Lung (tissue), 12 donors: ENCODE data around the gene UCMA. TPM values are rescaled to one million over a fixed set of nuclear protein-coding genes. Genes with fewer than 3 reads are reported as not detected.

Experiments
- ATAC-seq: fragments of 200-7000 bp; cut with Tn5 transposase; one replicate; pipeline ENCODE4 v1.9.1; 2020; ENCODE audit warnings: moderate number of reproducible peaks; ENCODE audit not compliant: insufficient read depth, low FRiP score
- DNase-seq, 3 donors: peaks; one replicate each; pipeline ENCODE4 v3.0.0-alpha.2; 2013 to 2017
- H3K27ac ChIP-seq, 2 donors: one replicate each; pipeline ENCODE4 v1.5.1; 2013; ENCODE audit warnings: mild to moderate bottlenecking in 2 of 2, moderate library complexity in 2 of 2, control low read depth in 1 of 2, inconsistent platforms in 1 of 2, low read depth in 1 of 2, low read length in 1 of 2
- H3K27me3 ChIP-seq, 3 donors: one replicate each; pipeline ENCODE4 v1.5.1; 2013; ENCODE audit warnings: low read length in 2 of 3; ENCODE audit not compliant: control insufficient read depth in 3 of 3, insufficient read depth in 3 of 3
- H3K36me3 ChIP-seq, 4 donors: one replicate each; pipeline ENCODE4 v1.5.1; 2013; ENCODE audit warnings: low read length in 4 of 4, mild to moderate bottlenecking in 1 of 4, moderate library complexity in 1 of 4; ENCODE audit not compliant: control insufficient read depth in 4 of 4, insufficient read depth in 4 of 4
- H3K4me1 ChIP-seq, 5 donors: one replicate each; pipeline ENCODE4 v1.5.1; 2013; ENCODE audit warnings: low read length in 5 of 5, mild to moderate bottlenecking in 2 of 5, moderate library complexity in 1 of 5; ENCODE audit not compliant: control insufficient read depth in 5 of 5, insufficient read depth in 5 of 5
- H3K4me3 ChIP-seq: one replicate; pipeline ENCODE4 v1.5.1; 2013; ENCODE audit warnings: mild to moderate bottlenecking, control low read depth, moderate library complexity
- H3K9ac ChIP-seq, 2 donors: one replicate each; pipeline ENCODE4 v1.5.1; 2013; ENCODE audit warnings: low read length in 2 of 2, control low read depth in 1 of 2; ENCODE audit not compliant: insufficient read depth in 1 of 2
- H3K9me3 ChIP-seq, 4 donors: one replicate each; pipeline ENCODE4 v1.5.1; 2013; ENCODE audit warnings: low read length in 3 of 4, mild to moderate bottlenecking in 1 of 4, moderate library complexity in 1 of 4; ENCODE audit not compliant: control insufficient read depth in 4 of 4, insufficient read depth in 3 of 4
- WGBS, 2 donors: extraction: QIAGEN DNeasy Blood & Tissue Kit; methylation state at CpG; one replicate each; pipeline ENCODE4 v1.1.7; 2013; 5-methylcytosine and 5-hydroxymethylcytosine counted together
- polyA plus RNA-seq, 2 donors: library from polyadenylated mRNA; stranded (reverse); fragments of 200-250 nt; gene quantifications; one replicate each; pipeline ENCODE4 v1.2.1, GENCODE V29; 2013
- total RNA-seq, 2 donors: library from RNA; depleted of rRNA in 1 of 2; stranded (reverse); fragments of >200 nt in 1 of 2; gene quantifications; one replicate each; pipeline ENCODE4 v1.2.1, GENCODE V29; 2014 to 2021
- TF ChIP-seq, protein P1 (sequence below): IDR thresholded peaks from 2 replicates; pipeline ENCODE4 v1.5.1; 2012; ENCODE audit warnings: mild to moderate bottlenecking; ENCODE audit errors: control extremely low read depth, extremely low read depth
- donor health status: control.
- donor health status: control.
- donor health status: Bipolar disorder and iron deficiency.
- donor health status: healthy.
- donor health status: DM: yes; HTN: yes; CAD: no.

UCMA gene
- total and polyA plus RNA-seq, 4 donors, result 0.91 TPM; not detected in 3

DNA sequence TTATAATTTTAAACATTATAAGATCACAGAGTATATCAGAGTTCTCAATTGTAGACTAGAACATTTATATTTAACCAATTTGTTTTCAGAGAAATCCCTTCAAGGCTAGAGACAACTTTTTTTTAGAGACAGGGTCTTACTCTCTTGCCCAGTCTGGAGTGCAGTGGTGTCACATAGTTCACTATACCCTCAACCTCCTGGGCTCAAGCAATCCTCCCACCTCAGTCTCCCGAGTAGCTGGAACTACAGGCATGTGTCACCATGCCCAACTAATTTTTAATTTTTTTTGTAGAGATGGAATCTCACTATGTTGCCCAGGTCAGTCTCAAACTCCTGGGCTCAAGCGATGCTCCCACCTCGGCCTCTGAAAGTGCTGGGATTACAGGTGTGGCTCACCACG is 15.3 kb downstream of the UCMA start:
- no peaks in the 10 kb centered on the region for H3K27me3 ChIP-seq
- H3K4me1 ChIP-seq, result no peaks in the 10 kb centered on the region
- DNase-seq (no peak), ATAC-seq (no peak)
- WGBS, 2 donors, result 95 to 98% methylated on average over 4 of the region's 4 CpGs
- H3K4me3 ChIP-seq, result no peak overlapping the region
- H3K9me3 ChIP-seq, result peaks cover 0 to 5% (median 0%) of the 10 kb centered on the region in 4 donors
- no peaks in the 10 kb centered on the region for H3K36me3 ChIP-seq
- H3K9ac ChIP-seq, result no peak overlapping the region
- H3K27ac ChIP-seq, result no peak overlapping the region
- TF ChIP-seq, protein P1, sequence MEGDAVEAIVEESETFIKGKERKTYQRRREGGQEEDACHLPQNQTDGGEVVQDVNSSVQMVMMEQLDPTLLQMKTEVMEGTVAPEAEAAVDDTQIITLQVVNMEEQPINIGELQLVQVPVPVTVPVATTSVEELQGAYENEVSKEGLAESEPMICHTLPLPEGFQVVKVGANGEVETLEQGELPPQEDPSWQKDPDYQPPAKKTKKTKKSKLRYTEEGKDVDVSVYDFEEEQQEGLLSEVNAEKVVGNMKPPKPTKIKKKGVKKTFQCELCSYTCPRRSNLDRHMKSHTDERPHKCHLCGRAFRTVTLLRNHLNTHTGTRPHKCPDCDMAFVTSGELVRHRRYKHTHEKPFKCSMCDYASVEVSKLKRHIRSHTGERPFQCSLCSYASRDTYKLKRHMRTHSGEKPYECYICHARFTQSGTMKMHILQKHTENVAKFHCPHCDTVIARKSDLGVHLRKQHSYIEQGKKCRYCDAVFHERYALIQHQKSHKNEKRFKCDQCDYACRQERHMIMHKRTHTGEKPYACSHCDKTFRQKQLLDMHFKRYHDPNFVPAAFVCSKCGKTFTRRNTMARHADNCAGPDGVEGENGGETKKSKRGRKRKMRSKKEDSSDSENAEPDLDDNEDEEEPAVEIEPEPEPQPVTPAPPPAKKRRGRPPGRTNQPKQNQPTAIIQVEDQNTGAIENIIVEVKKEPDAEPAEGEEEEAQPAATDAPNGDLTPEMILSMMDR, result no peak

DNA sequence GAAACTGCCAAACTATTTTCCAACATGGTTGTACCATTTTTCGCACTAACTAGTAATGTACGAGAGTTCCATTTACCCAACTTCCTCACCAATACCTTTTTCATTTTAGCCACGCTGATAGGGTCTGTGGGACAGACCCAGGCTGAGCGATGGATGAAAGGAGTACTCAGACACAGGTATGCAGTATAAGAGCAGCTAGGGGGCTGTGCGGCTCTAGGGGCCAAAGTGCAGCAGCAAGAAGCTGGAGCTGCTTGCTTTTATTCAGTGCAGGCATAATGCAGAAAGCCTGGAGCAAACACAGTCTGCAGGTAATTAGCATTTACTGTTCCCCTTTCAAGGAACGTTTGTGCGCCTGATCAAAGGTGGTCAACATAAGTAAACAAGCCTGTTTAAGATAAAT is 21.0 kb downstream of the UCMA start:
- H3K36me3 ChIP-seq, result no peaks in the 10 kb centered on the region
- no peaks in the 10 kb centered on the region for H3K4me1 ChIP-seq
- H3K9me3 ChIP-seq, result no peaks in the 10 kb centered on the region
- TF ChIP-seq, protein P1, result no peak
- ATAC-seq, result no peak
- no peak overlapping the region for H3K27ac ChIP-seq
- no peak overlapping the region for H3K9ac ChIP-seq
- H3K27me3 ChIP-seq, result no peaks in the 10 kb centered on the region
- WGBS, 2 donors, result 83 to 96% methylated on average over 7 of the region's 7 CpGs
- no peak for DNase-seq
- H3K4me3 ChIP-seq, result no peak overlapping the region

DNA sequence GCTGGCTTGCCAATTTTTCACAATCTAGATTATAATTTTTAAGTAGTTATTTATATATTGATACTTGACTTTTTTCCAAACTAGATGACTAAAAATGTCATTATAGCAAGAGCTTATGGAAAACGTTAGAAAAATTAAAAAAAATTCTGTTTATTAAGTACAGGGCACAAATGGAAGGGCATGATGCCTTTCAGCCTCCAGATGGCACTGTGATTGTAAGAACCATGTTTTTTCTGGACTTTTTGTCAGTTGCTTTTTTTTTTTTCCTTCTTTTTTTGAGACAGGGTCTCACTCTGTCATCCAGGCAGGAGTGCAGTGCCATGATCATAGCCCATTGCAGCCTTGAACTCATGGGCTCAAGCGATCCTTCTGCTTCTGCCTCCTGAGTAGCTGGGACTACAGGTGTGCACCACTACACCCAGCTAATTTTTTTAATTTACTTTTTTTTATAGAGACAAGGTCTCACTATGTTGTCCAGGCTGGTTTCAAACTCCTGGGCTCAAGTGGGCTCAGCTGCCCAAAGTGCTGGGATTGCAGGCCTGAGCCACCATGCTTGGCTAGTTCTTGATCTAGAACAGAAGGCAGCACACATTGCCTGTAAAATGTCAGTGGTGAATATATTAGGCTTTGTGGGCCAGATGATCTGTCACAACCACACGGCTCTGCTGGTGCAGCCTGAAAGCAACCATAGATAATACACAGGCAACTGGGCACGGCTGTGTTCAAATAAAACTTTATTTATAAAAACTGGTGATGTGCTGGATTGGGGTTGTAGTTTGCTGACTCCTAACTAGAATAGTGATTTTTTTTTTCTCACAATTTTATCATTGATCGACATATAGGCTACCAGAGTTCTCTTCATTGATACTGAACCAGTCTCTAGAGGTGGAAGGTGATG is 27.4 kb downstream of the UCMA start:
- DNase-seq, result peak; percentile 35 to 87 (median 68)
- peaks cover 0 to 6% (median 0%) of the 10 kb centered on the region in 5 donors for H3K4me1 ChIP-seq
- WGBS, 2 donors, result 61 to 63% methylated on average over 5 of the region's 5 CpGs
- TF ChIP-seq, protein P1, result no peak
- no peak for ATAC-seq
- no peak overlapping the region for H3K9ac ChIP-seq
- peaks cover 0 to 12% (median 2%) of the 10 kb centered on the region in 4 donors for H3K36me3 ChIP-seq
- no peaks in the 10 kb centered on the region for H3K27me3 ChIP-seq
- no peak overlapping the region for H3K4me3 ChIP-seq
- H3K9me3 ChIP-seq, result peaks cover 0 to 3% (median 0%) of the 10 kb centered on the region in 4 donors
- H3K27ac ChIP-seq, result no peak overlapping the region
